ENCODE data around the gene ELFN1. TPM values are rescaled to one million over a fixed set of nuclear protein-coding genes. Genes with fewer than 3 reads are reported as not detected.

ELFN1 gene
- total RNA-seq, result 0.55 and 0.71 TPM in 2 replicates

GRCh38 chr7:1669954-1670893 lies at the start of gene ELFN1:
TSS of gene ELFN1 (plus strand) at chr7:1670277. CDS start at chr7:1744597, 74,320 bp downstream.
- Histone ChIP-seq H3K4me3 (ENCODE audit: low read depth, low read length) (peak within 1 kb of the TSS; percentile 17), H3K36me3 (ENCODE audit: control insufficient read depth, insufficient read depth, low read length) (no peaks in the 10 kb centered on the region), H3K27me3 (ENCODE audit: control insufficient read depth, insufficient read depth, low read length) (peaks cover 86% of the 10 kb centered on the region)
- no peak for DNase-seq (ENCODE audit: low read depth)
- no peak for TF ChIP-seq CTCF (IDR thresholded peaks at IDR 0.05; ENCODE audit: insufficient read depth, low read length, poor library complexity, severe bottlenecking)

GRCh38 chr7:1620835-1621234 lies 49.2 kb upstream of the ELFN1 start:
- Histone ChIP-seq H3K4me3 (ENCODE audit: low read depth, low read length) (no peak overlapping the region), H3K36me3 (ENCODE audit: control insufficient read depth, insufficient read depth, low read length) (no peaks in the 10 kb centered on the region), H3K27me3 (ENCODE audit: control insufficient read depth, insufficient read depth, low read length) (peaks cover 6% of the 10 kb centered on the region)
- DNase-seq (ENCODE audit: low read depth), result no peak
- no peak for TF ChIP-seq CTCF (IDR thresholded peaks at IDR 0.05; ENCODE audit: insufficient read depth, low read length, poor library complexity, severe bottlenecking)

GRCh38 chr7:1621718-1622117 lies 48.4 kb upstream of the ELFN1 start:
- no peak for DNase-seq (ENCODE audit: low read depth)
- Histone ChIP-seq H3K36me3 (ENCODE audit: control insufficient read depth, insufficient read depth, low read length) (no peaks in the 10 kb centered on the region), H3K27me3 (ENCODE audit: control insufficient read depth, insufficient read depth, low read length) (peaks cover 6% of the 10 kb centered on the region), H3K4me3 (ENCODE audit: low read depth, low read length) (no peak overlapping the region)
- no peak for TF ChIP-seq CTCF (IDR thresholded peaks at IDR 0.05; ENCODE audit: insufficient read depth, low read length, poor library complexity, severe bottlenecking)

- H3K27me3 ChIP-seq (ENCODE audit: control insufficient read depth, insufficient read depth, low read length), result peaks cover 6% of the 10 kb centered on the region
- DNase-seq (ENCODE audit: low read depth), result no peak
- no peaks in the 10 kb centered on the region for H3K36me3 ChIP-seq (ENCODE audit: control insufficient read depth, insufficient read depth, low read length)
- no peak for TF ChIP-seq CTCF (IDR thresholded peaks at IDR 0.05; ENCODE audit: insufficient read depth, low read length, poor library complexity, severe bottlenecking)
- H3K4me3 ChIP-seq (ENCODE audit: low read depth, low read length), result no peak overlapping the region
Measured at GRCh38 chr7:1622441-1622840, 47.6 kb upstream of the ELFN1 start.

- Histone ChIP-seq H3K36me3 (ENCODE audit: control insufficient read depth, insufficient read depth, low read length) (no peaks in the 10 kb centered on the region), H3K27me3 (ENCODE audit: control insufficient read depth, insufficient read depth, low read length) (peaks cover 6% of the 10 kb centered on the region), H3K4me3 (ENCODE audit: low read depth, low read length) (no peak overlapping the region)
- no peak for TF ChIP-seq CTCF (IDR thresholded peaks at IDR 0.05; ENCODE audit: insufficient read depth, low read length, poor library complexity, severe bottlenecking)
- DNase-seq (ENCODE audit: low read depth), result no peak
Measured at GRCh38 chr7:1623810-1624209, 46.3 kb upstream of the ELFN1 start.
